SW480 (cell line): Measurements from ENCODE around the gene TYW1.
"Not testable (repeated sequence)": the region's sequence is repeated elsewhere in the genome, so short reads cannot be mapped to it uniquely, and the experiment has no call there.

Source experiments
- DNase-seq: peaks from one replicate; pipeline ENCODE4 v3.0.0-alpha.2; 2016; ENCODE audit warnings: low spot score

Gene TYW1

GRCh38 chr7:67248364-67248763 lies 251.7 kb downstream of the TYW1 start:
- DNase-seq: not testable (repeated sequence)

- DNase-seq: no peak
Observed at GRCh38 chr7:67251986-67252558, 255.4 kb downstream of the TYW1 start.

DNA sequence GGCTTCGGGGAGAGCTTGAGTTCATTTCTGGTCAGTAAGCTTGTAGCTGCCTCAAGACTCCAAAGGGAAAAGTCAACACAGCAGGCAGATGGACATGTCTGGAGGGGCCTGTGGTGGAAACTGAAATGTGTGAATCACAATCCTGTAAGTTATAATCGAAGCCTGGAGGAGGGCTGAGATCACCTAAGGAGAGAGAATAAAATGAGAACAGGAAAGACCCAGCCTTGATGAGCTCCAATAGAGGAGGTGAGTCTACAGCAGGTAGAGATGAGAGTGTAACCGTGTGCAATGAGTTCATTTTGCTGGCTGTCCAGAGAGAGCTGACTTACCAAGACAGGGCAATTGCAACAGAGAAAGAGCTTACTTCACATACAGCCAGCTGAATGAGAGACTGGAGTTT lies 258.4 kb downstream of the TYW1 start:
- DNase-seq: not testable (repeated sequence)

- not testable (repeated sequence) for DNase-seq
Observed at GRCh38 chr7:67257779-67258178, 261.1 kb downstream of the TYW1 start.

- DNase-seq: not testable (repeated sequence)
Observed at GRCh38 chr7:67259363-67259762, 262.7 kb downstream of the TYW1 start.

DNA sequence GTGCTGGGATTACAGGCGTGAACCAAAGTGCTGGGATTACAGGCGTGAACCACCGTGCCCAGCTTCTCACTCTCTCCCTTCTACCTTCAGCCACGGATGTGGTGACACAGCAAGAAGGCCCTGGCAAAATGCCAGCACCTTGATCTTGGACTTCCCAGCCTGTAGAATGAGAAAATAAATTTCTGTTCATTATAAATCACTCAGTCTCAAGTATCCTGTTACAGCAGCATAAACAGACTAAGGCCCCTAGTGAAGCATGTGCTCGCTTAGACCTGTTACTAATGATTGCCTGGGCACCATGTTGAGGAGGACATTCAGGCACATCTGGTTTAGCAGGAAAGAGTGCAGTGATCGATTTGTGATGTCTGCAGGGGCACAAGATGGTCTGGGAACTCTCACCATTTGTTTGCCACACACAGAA lies 263.5 kb downstream of the TYW1 start:
- not testable (repeated sequence) for DNase-seq

- DNase-seq: not testable (repeated sequence)
Observed at GRCh38 chr7:67264000-67264399, 267.4 kb downstream of the TYW1 start.

- DNase-seq: not testable (repeated sequence)
Observed at GRCh38 chr7:67266070-67266469, 269.4 kb downstream of the TYW1 start.

DNA sequence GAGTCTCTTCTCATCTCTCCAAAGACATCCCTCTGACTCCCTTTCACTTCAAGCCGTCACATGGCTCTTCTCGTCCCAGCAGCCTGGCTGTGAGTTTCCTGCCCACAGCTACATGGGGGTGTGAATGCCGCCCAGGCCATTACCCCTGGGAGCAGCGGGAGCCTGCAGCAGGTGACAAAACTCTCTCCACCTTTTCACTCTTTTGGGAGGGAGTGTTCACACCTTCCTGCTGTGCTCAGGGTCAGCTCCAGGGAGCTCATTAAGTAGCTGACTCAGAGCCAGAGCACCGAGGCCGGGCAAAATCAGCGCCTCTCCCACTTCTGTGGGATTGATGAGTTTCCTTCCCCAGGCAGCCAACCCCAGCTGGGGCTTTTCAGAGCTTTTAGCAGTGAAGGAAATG lies 271.3 kb downstream of the TYW1 start:
- DNase-seq: no peak

DNA sequence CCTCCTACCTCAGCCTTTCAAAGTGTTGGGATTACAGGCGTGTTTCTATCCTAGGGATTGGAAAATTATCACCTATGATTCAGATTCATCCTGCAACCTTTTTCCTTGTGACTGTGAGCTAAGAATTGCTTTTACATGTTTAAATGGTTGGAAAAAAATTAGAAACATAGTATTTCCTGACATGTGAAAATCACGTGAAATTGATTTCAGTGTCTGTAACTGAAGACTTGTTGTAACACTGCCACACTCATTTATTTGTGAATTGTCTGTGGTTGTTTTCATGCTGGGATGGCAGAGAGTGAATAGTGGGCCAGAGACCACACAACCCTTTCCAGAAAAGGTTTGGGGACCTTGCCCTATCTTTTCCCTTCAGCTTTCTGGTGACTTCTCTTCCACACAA lies 273.3 kb downstream of the TYW1 start:
- DNase-seq: not testable (repeated sequence)
